ENCODE results near the gene MDK.

GRCh38 chr11:46377831-46378230 is 3.6 kb upstream of the MDK start:
- TF ChIP-seq CTCF (IDR thresholded peaks at IDR 0.05): no peak
- no peak for TF ChIP-seq POLR2A (IDR thresholded peaks at IDR 0.05)
- no peak for TF ChIP-seq POLR2AphosphoS5 (IDR thresholded peaks at IDR 0.05)
- no peak for TF ChIP-seq EP300 (IDR thresholded peaks at IDR 0.05)

Measured in gastroesophageal sphincter (tissue), 3 donors.